Osteocyte (in vitro differentiated cells): ENCODE measurements around the gene FADS6. TPM values are rescaled to one million over a fixed set of nuclear protein-coding genes. Genes with fewer than 3 reads are reported as not detected.

Experiments used
- DNase-seq: peaks from one replicate; pipeline ENCODE4 v3.0.0; 2021; ENCODE audit warnings: mixed read lengths; ENCODE audit not compliant: unreplicated experiment; ENCODE audit errors: extremely low spot score
- H3K27ac Mint-ChIP-seq: one replicate; pipeline ENCODE4 v1.8.0; 2021; ENCODE audit warnings: mild to moderate bottlenecking, mixed read lengths; ENCODE audit not compliant: unreplicated experiment
- H3K27me3 Mint-ChIP-seq: one replicate; pipeline ENCODE4 v1.8.0; 2021; ENCODE audit warnings: mixed read lengths; ENCODE audit not compliant: unreplicated experiment
- H3K36me3 Mint-ChIP-seq: one replicate; pipeline ENCODE4 v1.8.0; 2021; ENCODE audit warnings: mixed read lengths; ENCODE audit not compliant: unreplicated experiment
- H3K4me1 Mint-ChIP-seq: one replicate; pipeline ENCODE4 v1.8.0; 2021; ENCODE audit warnings: mixed read lengths; ENCODE audit not compliant: unreplicated experiment
- H3K4me3 Mint-ChIP-seq: one replicate; pipeline ENCODE4 v1.8.0; 2021; ENCODE audit warnings: mild to moderate bottlenecking, moderate library complexity, mixed read lengths; ENCODE audit not compliant: unreplicated experiment
- H3K9me3 Mint-ChIP-seq: one replicate; pipeline ENCODE4 v1.8.0; 2021; ENCODE audit warnings: mixed read lengths; ENCODE audit not compliant: unreplicated experiment
- CTCF ChIP-seq: fragments of 200-600 bp; sonication (generic); IDR thresholded peaks from 2 replicates; pipeline ENCODE4 v1.5.0; 2021; ENCODE audit warnings: antibody characterized with exemption, mild to moderate bottlenecking, moderate library complexity
- total RNA-seq: library from RNA; stranded (reverse); gene quantifications from 2 replicates; pipeline ENCODE4 v1.2.1, GENCODE V29; 2021

The FADS6 gene
- total RNA-seq, 1 donor from 2014 or later, result not detected

GRCh38 chr17:74858672-74859458, 34.6 kb downstream of the FADS6 start:
- H3K27me3 Mint-ChIP-seq, result peaks cover 57% of the 10 kb centered on the region
- H3K4me3 Mint-ChIP-seq, result peak overlapping the region; percentile 32
- peaks cover 16% of the 10 kb centered on the region for H3K4me1 Mint-ChIP-seq

GRCh38 chr17:74857191-74857590, 36.2 kb downstream of the FADS6 start:
- no peak for TF ChIP-seq CTCF
- H3K4me3 Mint-ChIP-seq, result no peak overlapping the region
- H3K36me3 Mint-ChIP-seq, result no peaks in the 10 kb centered on the region
- peaks cover 69% of the 10 kb centered on the region for H3K27me3 Mint-ChIP-seq
- H3K27ac Mint-ChIP-seq, result no peak overlapping the region
- DNase-seq, result no peak
- no peaks in the 10 kb centered on the region for H3K9me3 Mint-ChIP-seq
- H3K4me1 Mint-ChIP-seq, result peaks cover 20% of the 10 kb centered on the region

More at GRCh38 chr17:74858672-74859458, 34.6 kb downstream of the FADS6 start:
- TF ChIP-seq CTCF, result no peak
- Mint-ChIP-seq H3K9me3 (no peaks in the 10 kb centered on the region), H3K27ac (no peak overlapping the region), H3K36me3 (peaks cover 3% of the 10 kb centered on the region)
- DNase-seq, result no peak

- no peak overlapping the region for H3K27ac Mint-ChIP-seq
- TF ChIP-seq CTCF, result no peak
- peaks cover 69% of the 10 kb centered on the region for H3K27me3 Mint-ChIP-seq
- H3K4me3 Mint-ChIP-seq, result no peak overlapping the region
- H3K36me3 Mint-ChIP-seq, result no peaks in the 10 kb centered on the region
- H3K4me1 Mint-ChIP-seq, result peaks cover 15% of the 10 kb centered on the region
- no peaks in the 10 kb centered on the region for H3K9me3 Mint-ChIP-seq
- DNase-seq, result no peak
Measured at GRCh38 chr17:74856112-74856511, 37.3 kb downstream of the FADS6 start.

GRCh38 chr17:74855323-74855722, 38.1 kb downstream of the FADS6 start:
- Mint-ChIP-seq H3K4me3 (no peak overlapping the region), H3K27me3 (peaks cover 74% of the 10 kb centered on the region), H3K9me3 (no peaks in the 10 kb centered on the region), H3K4me1 (peaks cover 12% of the 10 kb centered on the region), H3K36me3 (no peaks in the 10 kb centered on the region), H3K27ac (no peak overlapping the region)
- TF ChIP-seq CTCF, result no peak
- DNase-seq, result no peak

GRCh38 chr17:74854792-74855191, 38.6 kb downstream of the FADS6 start:
- Mint-ChIP-seq H3K27me3 (peaks cover 70% of the 10 kb centered on the region), H3K9me3 (no peaks in the 10 kb centered on the region)
- TF ChIP-seq CTCF, result no peak

More at GRCh38 chr17:74854792-74855191, 38.6 kb downstream of the FADS6 start:
- Mint-ChIP-seq H3K27ac (no peak overlapping the region), H3K4me1 (peaks cover 9% of the 10 kb centered on the region), H3K4me3 (no peak overlapping the region), H3K36me3 (no peaks in the 10 kb centered on the region)
- no peak for DNase-seq
